ENCODE results near the gene CWH43.
"Not testable (repeated sequence)": the region's sequence is repeated elsewhere in the genome, so short reads cannot be mapped to it uniquely, and the experiment has no call there.

CWH43 gene

GRCh38 chr4:48976041-48976440, 10.0 kb upstream of the CWH43 start:
- DNase-seq (ENCODE audit: low spot score), result no peak

- no peak for DNase-seq (ENCODE audit: low spot score)
Measured at GRCh38 chr4:48979914-48980579, 6.0 kb upstream of the CWH43 start.

- DNase-seq (ENCODE audit: low spot score), result not testable (repeated sequence)
Measured at GRCh38 chr4:48984005-48984404, 2.1 kb upstream of the CWH43 start.

DNA sequence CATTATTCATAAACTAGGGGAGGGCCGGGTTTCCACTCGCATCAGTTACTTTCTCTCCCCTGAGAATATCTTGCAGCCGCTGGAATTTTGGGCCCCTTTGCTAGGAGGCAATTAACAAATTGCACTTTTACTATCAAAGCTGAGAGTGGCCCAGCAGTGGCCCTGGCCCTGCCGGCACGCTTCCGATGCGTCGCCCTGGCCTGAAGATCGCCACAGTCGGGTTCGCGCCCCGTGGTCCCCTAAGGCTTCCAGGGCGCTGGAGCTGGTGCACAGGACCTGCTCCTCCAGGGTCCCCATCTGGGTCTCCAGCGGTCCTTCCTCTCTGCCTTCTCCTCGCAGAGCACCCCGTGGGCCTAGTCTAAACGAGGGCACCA, 486 bp upstream of the CWH43 start:
- DNase-seq (ENCODE audit: low spot score), result no peak

- no peak for DNase-seq (ENCODE audit: low spot score)
Measured at GRCh38 chr4:48986654-48987164, 634 bp downstream of the CWH43 start.

GRCh38 chr4:48989461-48990203, 3.6 kb downstream of the CWH43 start:
- no peak for DNase-seq (ENCODE audit: low spot score)

DNA sequence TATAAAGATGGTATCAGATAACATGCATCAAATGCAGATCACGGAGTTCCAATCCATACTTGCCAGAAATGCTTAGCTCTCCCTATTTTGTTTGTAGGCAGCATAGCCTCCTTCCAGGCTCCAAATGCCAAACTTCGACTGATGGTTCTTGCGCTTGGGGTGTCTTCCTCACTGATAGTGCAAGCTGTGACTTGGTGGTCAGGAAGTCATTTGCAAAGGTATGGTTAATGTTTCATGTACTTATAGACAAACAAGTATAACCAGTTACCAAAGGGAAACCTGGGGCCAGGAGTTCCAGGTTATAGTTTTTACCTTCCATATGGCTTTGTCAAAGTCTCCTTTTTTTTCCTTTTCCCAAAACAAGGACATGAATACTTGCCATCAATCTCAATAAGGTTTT, 5.3 kb downstream of the CWH43 start:
- no peak for DNase-seq (ENCODE audit: low spot score)

- no peak for DNase-seq (ENCODE audit: low spot score)
Measured at GRCh38 chr4:48997962-48998361, 11.9 kb downstream of the CWH43 start.

GRCh38 chr4:48998440-48998839, 12.4 kb downstream of the CWH43 start:
- DNase-seq (ENCODE audit: low spot score), result no peak

DNA sequence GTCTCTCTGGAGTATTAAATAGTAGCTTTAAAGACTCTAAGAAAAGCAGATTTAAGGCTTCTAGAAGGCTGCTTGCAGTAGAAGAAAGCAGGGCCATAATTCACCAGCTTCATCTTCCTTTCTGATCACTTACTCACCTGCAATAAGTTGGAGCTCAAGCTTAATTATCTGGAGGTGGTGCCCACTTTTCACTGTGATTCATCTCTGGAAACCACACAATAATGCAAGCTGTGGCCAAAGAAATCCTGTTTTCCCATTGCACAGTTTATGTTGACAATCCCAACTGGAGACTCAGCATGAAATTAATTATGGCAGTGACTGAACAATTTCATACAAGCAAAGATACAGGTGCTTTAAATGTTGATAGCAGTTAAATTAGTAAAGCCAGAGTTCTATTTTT, 14.7 kb downstream of the CWH43 start:
- DNase-seq (ENCODE audit: low spot score), result no peak

GRCh38 chr4:49002931-49003330, 16.9 kb downstream of the CWH43 start:
- DNase-seq (ENCODE audit: low spot score), result no peak

GRCh38 chr4:49018718-49019295, 32.7 kb downstream of the CWH43 start:
- no peak for DNase-seq (ENCODE audit: low spot score)

- peak; percentile 62 for DNase-seq (ENCODE audit: low spot score)
Measured at GRCh38 chr4:49032440-49033161, 46.5 kb downstream of the CWH43 start.

DNA sequence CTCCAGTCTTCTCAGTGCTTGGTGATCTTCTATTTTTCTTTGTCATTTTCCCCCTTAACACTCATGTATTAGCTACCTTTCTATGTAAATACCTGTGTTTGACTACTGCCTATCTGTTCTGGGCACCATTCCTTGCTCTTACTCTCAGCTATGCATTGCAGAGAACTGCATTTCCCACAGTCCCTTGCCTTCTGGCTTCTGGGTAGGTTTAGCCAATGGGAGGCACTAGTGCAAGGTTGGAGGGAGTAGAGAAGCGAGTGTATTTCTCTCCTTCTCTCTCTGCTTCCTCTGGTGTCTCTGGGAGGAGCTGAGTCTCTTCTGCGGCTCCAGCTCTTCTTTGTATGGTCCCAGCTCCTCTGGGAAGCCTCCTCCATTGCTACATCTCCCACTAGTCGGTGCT, 50.5 kb downstream of the CWH43 start:
- peak; percentile 7 for DNase-seq (ENCODE audit: low spot score)

GRCh38 chr4:49044270-49044669, 58.2 kb downstream of the CWH43 start:
- no peak for DNase-seq (ENCODE audit: low spot score)

- DNase-seq (ENCODE audit: low spot score), result no peak
Measured at GRCh38 chr4:49058306-49058705, 72.2 kb downstream of the CWH43 start.

DNA sequence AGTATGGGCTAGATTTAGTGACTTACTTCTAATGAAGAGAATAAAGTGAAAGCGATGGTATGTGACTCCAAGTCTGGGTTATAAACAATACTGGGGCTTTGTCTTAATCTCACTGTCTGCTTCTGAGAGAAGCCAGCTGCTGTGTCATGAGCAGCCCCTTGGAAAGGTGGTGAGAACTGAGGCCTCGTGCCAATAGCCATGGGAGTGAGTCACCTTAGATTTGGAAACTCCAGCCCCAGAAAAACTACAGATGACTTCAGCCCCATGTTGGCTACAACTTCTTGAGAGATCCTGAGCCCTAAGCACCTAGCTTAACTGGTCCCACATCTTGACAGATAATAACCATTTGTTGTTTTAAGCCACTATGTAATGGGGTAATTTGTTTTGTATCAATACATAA, 77.6 kb downstream of the CWH43 start:
- DNase-seq (ENCODE audit: low spot score), result no peak

- not testable (repeated sequence) for DNase-seq (ENCODE audit: low spot score)
Measured at GRCh38 chr4:49072196-49072595, 86.1 kb downstream of the CWH43 start.

GRCh38 chr4:49091883-49092282, 105.8 kb downstream of the CWH43 start:
- DNase-seq (ENCODE audit: low spot score), result peak; percentile 31

DNA sequence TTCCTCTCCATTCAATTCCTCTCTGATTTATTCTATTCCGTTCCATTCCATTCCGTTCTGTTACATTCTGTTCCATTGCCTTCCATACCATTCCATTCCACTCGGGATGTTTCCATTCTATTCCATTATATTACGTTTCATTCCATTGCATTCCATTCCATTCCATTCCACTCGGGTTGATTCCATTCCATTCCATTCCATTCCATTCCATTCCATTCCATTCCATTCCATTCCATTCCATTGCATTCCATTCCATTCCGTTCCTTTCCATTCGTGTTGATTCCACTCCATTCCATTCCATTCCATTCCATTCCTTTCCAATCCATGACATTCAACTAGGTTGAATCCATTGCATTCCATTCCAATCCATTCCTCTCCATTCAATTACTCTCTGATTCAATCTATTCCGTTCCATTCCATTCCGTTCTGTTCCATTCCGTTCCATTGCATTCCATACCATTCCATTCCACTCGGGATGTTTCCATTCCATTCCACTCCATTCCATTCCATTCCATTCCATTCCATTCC, 106.6 kb downstream of the CWH43 start:
- peak; percentile 33 for DNase-seq (ENCODE audit: low spot score)

DNA sequence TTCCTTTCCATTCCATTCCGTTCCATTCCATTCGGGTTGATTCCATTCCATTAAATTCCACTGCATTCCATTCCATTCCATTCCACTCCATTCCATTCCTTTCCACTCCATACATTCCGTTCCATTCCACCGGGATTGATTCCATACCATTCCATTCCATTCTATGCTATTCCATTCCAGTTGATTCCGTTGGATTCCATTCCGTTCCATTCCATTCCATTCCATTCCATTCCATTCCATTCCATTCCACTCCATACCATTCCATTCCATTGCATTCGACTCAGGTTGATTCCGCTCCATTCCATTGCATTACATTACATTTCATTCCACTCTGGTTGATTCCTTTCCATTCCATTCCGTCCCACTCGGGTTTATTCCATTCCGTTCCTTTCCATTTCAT, 110.1 kb downstream of the CWH43 start:
- peak; percentile 26 for DNase-seq (ENCODE audit: low spot score)

- DNase-seq (ENCODE audit: low spot score), result not testable (repeated sequence)
Measured at GRCh38 chr4:49096627-49097026, 110.6 kb downstream of the CWH43 start.

All from NAMALWA (cell line).